ENCODE data around the gene SKAP1.

The SKAP1 gene

GRCh38 chr17:48444516-48445247 lies 14.7 kb upstream of the SKAP1 start:
- no peak overlapping the region for H2AFZ ChIP-seq (ENCODE audit: low read depth, low read length)
- H3K36me3 ChIP-seq (replicated peaks; ENCODE audit: low read depth, low read length): no peaks in the 10 kb centered on the region
- no peak for TF ChIP-seq CTCF (IDR thresholded peaks at IDR 0.05; ENCODE audit: low read depth, low read length)
- no peak for TF ChIP-seq EZH2phosphoT487 (IDR thresholded peaks at IDR 0.05; ENCODE audit: low read depth)
- no peak overlapping the region for H3K9ac ChIP-seq (ENCODE audit: low read length)
- H3K4me2 ChIP-seq (ENCODE audit: low read length): no peak overlapping the region
- H3K27me3 ChIP-seq (ENCODE audit: low read depth, low read length): no peaks in the 10 kb centered on the region
- no peaks in the 10 kb centered on the region for H3K79me2 ChIP-seq (ENCODE audit: low read length)
- peaks cover 36% of the 10 kb centered on the region for H3K4me1 ChIP-seq (ENCODE audit: low read length)
- no peak overlapping the region for H3K4me3 ChIP-seq (ENCODE audit: low read length)
- no peaks in the 10 kb centered on the region for H3K9me3 ChIP-seq (ENCODE audit: insufficient read depth, low read length)
- no peaks in the 10 kb centered on the region for H4K20me1 ChIP-seq (ENCODE audit: insufficient read depth, low read length)
- H3K27ac ChIP-seq (ENCODE audit: low read length): no peak overlapping the region

- Histone ChIP-seq H3K36me3 (replicated peaks; ENCODE audit: low read depth, low read length) (no peaks in the 10 kb centered on the region), H2AFZ (ENCODE audit: low read depth, low read length) (no peak overlapping the region), H3K9me3 (ENCODE audit: insufficient read depth, low read length) (no peaks in the 10 kb centered on the region), H4K20me1 (ENCODE audit: insufficient read depth, low read length) (no peaks in the 10 kb centered on the region), H3K27me3 (ENCODE audit: low read depth, low read length) (no peaks in the 10 kb centered on the region; the same call in 1 of the 2 replicates), H3K4me3 (ENCODE audit: low read length) (no peak overlapping the region), H3K4me2 (ENCODE audit: low read length) (no peak overlapping the region), H3K4me1 (ENCODE audit: low read length) (peaks cover 46% of the 10 kb centered on the region), H3K27ac (ENCODE audit: low read length) (no peak overlapping the region), H3K79me2 (ENCODE audit: low read length) (no peaks in the 10 kb centered on the region), H3K9ac (ENCODE audit: low read length) (no peak overlapping the region)
- TF ChIP-seq EZH2phosphoT487 (IDR thresholded peaks at IDR 0.05; ENCODE audit: low read depth) (no peak), CTCF (IDR thresholded peaks at IDR 0.05; ENCODE audit: low read depth, low read length) (no peak)
Observed at GRCh38 chr17:48443712-48444111, 13.7 kb upstream of the SKAP1 start.

GRCh38 chr17:48442819-48443218 lies 12.8 kb upstream of the SKAP1 start:
- no peaks in the 10 kb centered on the region for H3K36me3 ChIP-seq (replicated peaks; ENCODE audit: low read depth, low read length)
- H2AFZ ChIP-seq (ENCODE audit: low read depth, low read length): no peak overlapping the region
- no peak overlapping the region for H3K4me3 ChIP-seq (ENCODE audit: low read length)
- peaks cover 47% of the 10 kb centered on the region for H3K4me1 ChIP-seq (ENCODE audit: low read length)
- H3K9ac ChIP-seq (ENCODE audit: low read length): no peak overlapping the region
- peak overlapping the region; percentile 22 for H3K4me2 ChIP-seq (ENCODE audit: low read length)
- H3K9me3 ChIP-seq (ENCODE audit: insufficient read depth, low read length): no peaks in the 10 kb centered on the region
- no peaks in the 10 kb centered on the region for H3K79me2 ChIP-seq (ENCODE audit: low read length)
- H3K27ac ChIP-seq (ENCODE audit: low read length): no peak overlapping the region
- TF ChIP-seq CTCF (IDR thresholded peaks at IDR 0.05; ENCODE audit: low read depth, low read length): no peak
- no peaks in the 10 kb centered on the region for H4K20me1 ChIP-seq (ENCODE audit: insufficient read depth, low read length)
- H3K27me3 ChIP-seq (ENCODE audit: low read depth, low read length): no peaks in the 10 kb centered on the region; the same call in 1 of the 2 replicates

- H3K9me3 ChIP-seq (ENCODE audit: insufficient read depth, low read length): no peaks in the 10 kb centered on the region
- peak overlapping the region; percentile 61; the same call in 1 of the 2 replicates for H3K4me2 ChIP-seq (ENCODE audit: low read length)
- no peaks in the 10 kb centered on the region; the same call in 1 of the 2 replicates for H3K27me3 ChIP-seq (ENCODE audit: low read depth, low read length)
- no peaks in the 10 kb centered on the region for H4K20me1 ChIP-seq (ENCODE audit: insufficient read depth, low read length)
- no peak overlapping the region for H3K4me3 ChIP-seq (ENCODE audit: low read length)
- TF ChIP-seq EZH2phosphoT487 (IDR thresholded peaks at IDR 0.05; ENCODE audit: low read depth) (no peak), CTCF (IDR thresholded peaks at IDR 0.05; ENCODE audit: low read depth, low read length) (no peak)
- H3K79me2 ChIP-seq (ENCODE audit: low read length): no peaks in the 10 kb centered on the region
- H3K4me1 ChIP-seq (ENCODE audit: low read length): peaks cover 47% of the 10 kb centered on the region
- 0 out of 2 replicates have a peak overlapping the region, but pooled peaks have one; percentile 25 for H3K9ac ChIP-seq (ENCODE audit: low read length)
- peak overlapping the region; percentile 65 for H3K27ac ChIP-seq (ENCODE audit: low read length)
- H3K36me3 ChIP-seq (replicated peaks; ENCODE audit: low read depth, low read length): no peaks in the 10 kb centered on the region
- H2AFZ ChIP-seq (ENCODE audit: low read depth, low read length): no peak overlapping the region; the same call in 1 of the 2 replicates
Observed at GRCh38 chr17:48441862-48442261, 11.8 kb upstream of the SKAP1 start.
